ENCODE measurements around the gene JPH3.
A peak's percentile ranks its signal among the peaks of the same experiment; 100 is the strongest.

Gene JPH3

GRCh38 chr16:87694441-87695125, 92.3 kb downstream of the JPH3 start:
- Mint-ChIP-seq H3K4me3 (no peak overlapping the region), H3K27me3 (no peaks in the 10 kb centered on the region), H3K27ac (no peak overlapping the region), H3K4me1 (peaks cover 5% of the 10 kb centered on the region), H3K9me3 (no peaks in the 10 kb centered on the region), H3K36me3 (peaks cover 2% of the 10 kb centered on the region)

GRCh38 chr16:87695534-87695933, 93.2 kb downstream of the JPH3 start:
- Mint-ChIP-seq H3K36me3 (peaks cover 2% of the 10 kb centered on the region), H3K9me3 (no peaks in the 10 kb centered on the region), H3K27ac (no peak overlapping the region), H3K27me3 (no peaks in the 10 kb centered on the region), H3K4me1 (peaks cover 8% of the 10 kb centered on the region), H3K4me3 (no peak overlapping the region)

GRCh38 chr16:87696726-87697125, 94.4 kb downstream of the JPH3 start:
- no peaks in the 10 kb centered on the region for H3K27me3 Mint-ChIP-seq
- no peak overlapping the region for H3K27ac Mint-ChIP-seq
- peaks cover 18% of the 10 kb centered on the region for H3K4me1 Mint-ChIP-seq
- no peak overlapping the region for H3K4me3 Mint-ChIP-seq
- H3K9me3 Mint-ChIP-seq, result no peaks in the 10 kb centered on the region
- peaks cover 2% of the 10 kb centered on the region for H3K36me3 Mint-ChIP-seq

GRCh38 chr16:87697256-87697655, 94.9 kb downstream of the JPH3 start:
- no peak overlapping the region for H3K27ac Mint-ChIP-seq
- H3K4me1 Mint-ChIP-seq, result peaks cover 23% of the 10 kb centered on the region
- no peaks in the 10 kb centered on the region for H3K27me3 Mint-ChIP-seq
- no peak overlapping the region for H3K4me3 Mint-ChIP-seq
- no peaks in the 10 kb centered on the region for H3K9me3 Mint-ChIP-seq
- peaks cover 2% of the 10 kb centered on the region for H3K36me3 Mint-ChIP-seq

GRCh38 chr16:87697792-87698191, 95.5 kb downstream of the JPH3 start:
- H3K27me3 Mint-ChIP-seq, result no peaks in the 10 kb centered on the region
- peaks cover 2% of the 10 kb centered on the region for H3K36me3 Mint-ChIP-seq
- H3K4me3 Mint-ChIP-seq, result no peak overlapping the region
- no peaks in the 10 kb centered on the region for H3K9me3 Mint-ChIP-seq
- peaks cover 28% of the 10 kb centered on the region for H3K4me1 Mint-ChIP-seq
- H3K27ac Mint-ChIP-seq, result peak overlapping the region; percentile 36

- Mint-ChIP-seq H3K27me3 (no peaks in the 10 kb centered on the region), H3K36me3 (peaks cover 2% of the 10 kb centered on the region), H3K9me3 (no peaks in the 10 kb centered on the region), H3K4me3 (no peak overlapping the region), H3K4me1 (peaks cover 33% of the 10 kb centered on the region), H3K27ac (peak overlapping the region; percentile 43)
Measured at GRCh38 chr16:87698241-87698640, 95.9 kb downstream of the JPH3 start.

- H3K36me3 Mint-ChIP-seq, result peaks cover 2% of the 10 kb centered on the region
Measured at GRCh38 chr16:87698676-87699199, 96.4 kb downstream of the JPH3 start.

GRCh38 chr16:87700406-87701077, 98.2 kb downstream of the JPH3 start:
- no peaks in the 10 kb centered on the region for H3K9me3 Mint-ChIP-seq
- no peak overlapping the region for H3K4me3 Mint-ChIP-seq
- no peaks in the 10 kb centered on the region for H3K27me3 Mint-ChIP-seq
- peak overlapping the region; percentile 30 for H3K27ac Mint-ChIP-seq
- H3K36me3 Mint-ChIP-seq, result peaks cover 2% of the 10 kb centered on the region
- peaks cover 45% of the 10 kb centered on the region for H3K4me1 Mint-ChIP-seq

More at GRCh38 chr16:87698676-87699199, 96.4 kb downstream of the JPH3 start:
- Mint-ChIP-seq H3K27ac (no peak overlapping the region), H3K4me3 (no peak overlapping the region), H3K27me3 (no peaks in the 10 kb centered on the region), H3K9me3 (no peaks in the 10 kb centered on the region), H3K4me1 (peaks cover 38% of the 10 kb centered on the region)

- H3K27ac Mint-ChIP-seq, result peak overlapping the region; percentile 30
- H3K4me3 Mint-ChIP-seq, result no peak overlapping the region
- H3K9me3 Mint-ChIP-seq, result no peaks in the 10 kb centered on the region
- peaks cover 2% of the 10 kb centered on the region for H3K36me3 Mint-ChIP-seq
- H3K4me1 Mint-ChIP-seq, result peaks cover 45% of the 10 kb centered on the region
- no peaks in the 10 kb centered on the region for H3K27me3 Mint-ChIP-seq
Measured at GRCh38 chr16:87701078-87701460, 98.8 kb downstream of the JPH3 start.

- Mint-ChIP-seq H3K27me3 (no peaks in the 10 kb centered on the region), H3K4me1 (peaks cover 45% of the 10 kb centered on the region), H3K36me3 (no peaks in the 10 kb centered on the region), H3K4me3 (peak overlapping the region; percentile 42), H3K9me3 (no peaks in the 10 kb centered on the region), H3K27ac (no peak overlapping the region)
Measured at GRCh38 chr16:87701505-87701921, 99.2 kb downstream of the JPH3 start.

GRCh38 chr16:87702325-87702811, 100.1 kb downstream of the JPH3 start:
- Mint-ChIP-seq H3K27ac (peak overlapping the region; percentile 88), H3K4me3 (peak overlapping the region; percentile 47), H3K9me3 (no peaks in the 10 kb centered on the region), H3K4me1 (peaks cover 45% of the 10 kb centered on the region), H3K27me3 (no peaks in the 10 kb centered on the region), H3K36me3 (no peaks in the 10 kb centered on the region)

- Mint-ChIP-seq H3K4me1 (peaks cover 45% of the 10 kb centered on the region), H3K27me3 (no peaks in the 10 kb centered on the region), H3K36me3 (no peaks in the 10 kb centered on the region), H3K4me3 (peak overlapping the region; percentile 47), H3K9me3 (no peaks in the 10 kb centered on the region), H3K27ac (no peak overlapping the region)
Measured at GRCh38 chr16:87703071-87703470, 100.8 kb downstream of the JPH3 start.

- peaks cover 3% of the 10 kb centered on the region for H3K36me3 Mint-ChIP-seq
- H3K27me3 Mint-ChIP-seq, result no peaks in the 10 kb centered on the region
- H3K4me1 Mint-ChIP-seq, result peaks cover 40% of the 10 kb centered on the region
- no peak overlapping the region for H3K27ac Mint-ChIP-seq
- H3K4me3 Mint-ChIP-seq, result no peak overlapping the region
- no peaks in the 10 kb centered on the region for H3K9me3 Mint-ChIP-seq
Measured at GRCh38 chr16:87703835-87704375, 101.6 kb downstream of the JPH3 start.

GRCh38 chr16:87704754-87705353, 102.5 kb downstream of the JPH3 start:
- Mint-ChIP-seq H3K9me3 (no peaks in the 10 kb centered on the region), H3K4me3 (no peak overlapping the region), H3K27me3 (no peaks in the 10 kb centered on the region), H3K4me1 (peaks cover 40% of the 10 kb centered on the region), H3K27ac (peak overlapping the region; percentile 32), H3K36me3 (peaks cover 3% of the 10 kb centered on the region)

- Mint-ChIP-seq H3K27me3 (no peaks in the 10 kb centered on the region), H3K4me1 (peaks cover 36% of the 10 kb centered on the region), H3K36me3 (peaks cover 6% of the 10 kb centered on the region), H3K4me3 (no peak overlapping the region), H3K27ac (no peak overlapping the region), H3K9me3 (no peaks in the 10 kb centered on the region)
Measured at GRCh38 chr16:87705771-87706277, 103.5 kb downstream of the JPH3 start.
